K562 (cell line): ENCODE data around the gene DCPS. TPM values are rescaled to one million over a fixed set of nuclear protein-coding genes. Genes with fewer than 3 reads are reported as not detected.

Experiments
- FOXJ3 ChIP-seq: sonication (generic); formaldehyde crosslinking; IDR thresholded peaks from 2 replicates; pipeline ENCODE4 v1.4.0; 2020; ENCODE audit warnings: mild to moderate bottlenecking, missing genetic modification reagents
- GATAD2B ChIP-seq: fragments of 450-650 bp; IDR thresholded peaks from 2 replicates; pipeline ENCODE4 v1.6.1; 2017; ENCODE audit warnings: mild to moderate bottlenecking, borderline replicate concordance
- HNRNPUL1 ChIP-seq: fragments of 200-400 bp; formaldehyde crosslinking; IDR thresholded peaks from 2 replicates; pipeline ENCODE4 v1.6.1; 2017; ENCODE audit warnings: low read length
- ZBTB7A ChIP-seq: IDR thresholded peaks from 2 replicates; pipeline ENCODE4 v1.6.1; 2011; ENCODE audit warnings: low read depth, mild to moderate bottlenecking, low read length, moderate library complexity, borderline replicate concordance; ENCODE audit not compliant: control insufficient read depth
- polyA plus RNA-seq, 8 experiments: library from polyadenylated mRNA; depleted of rRNA in 4 of 8; stranded (reverse) in 5 of 8; unstranded in 3 of 8; fragments of >200 nt; fragmentation: Nextera tagmentation in 2 of 8; fragmentation: Illumina TruSeq in 1 of 8; extraction: Ambion mirVana in 2 of 8; extraction: Trizol in 1 of 8; gene quantifications; 2 replicates each; pipeline versions ENCODE4 v1.2.1 to v1.2.3, GENCODE V29; 2011 to 2014; ENCODE audit warnings: inconsistent platforms in 1 of 8, missing spikeins in 1 of 8
- total RNA-seq, 7 experiments: library from RNA; depleted of rRNA in 6 of 7; stranded (reverse); fragments of >200 nt in 6 of 7; fragmentation: Illumina TruSeq in 2 of 7; extraction: Trizol in 2 of 7; gene quantifications; 2 replicates each; pipeline versions ENCODE4 v1.2.1 to v1.2.3, GENCODE V29; 2011 to 2021; ENCODE audit warnings: low replicate concordance in 1 of 7
- TF ChIP-seq, protein P1 (sequence below), 2 experiments: fragments of 150-350 bp in 1 of 2; IDR thresholded peaks; 2 replicates each; pipeline ENCODE4 v1.6.1; 2012 to 2016; ENCODE audit warnings: low read depth in 2 of 2, low read length in 2 of 2, mild to moderate bottlenecking in 1 of 2, moderate library complexity in 1 of 2
- TF ChIP-seq, protein P2 (sequence below), 2 experiments: IDR thresholded peaks; 2 replicates each; pipeline ENCODE4 v1.6.1; 2011; ENCODE audit warnings: borderline replicate concordance in 1 of 2, control low read depth in 1 of 2, low read depth in 1 of 2, low read length in 1 of 2, mild to moderate bottlenecking in 1 of 2, mixed read lengths in 1 of 2, moderate library complexity in 1 of 2; ENCODE audit not compliant: insufficient read depth in 1 of 2, insufficient read length in 1 of 2, poor library complexity in 1 of 2, severe bottlenecking in 1 of 2; ENCODE audit errors: extremely low read depth in 1 of 2

Gene DCPS
- total and polyA plus RNA-seq, 9 of the 15 experiments (the other 6 are each of a cell fraction or from before 2014, with no cell fraction given), result 8.7 to 38.1 (median 17.9) TPM

DNA sequence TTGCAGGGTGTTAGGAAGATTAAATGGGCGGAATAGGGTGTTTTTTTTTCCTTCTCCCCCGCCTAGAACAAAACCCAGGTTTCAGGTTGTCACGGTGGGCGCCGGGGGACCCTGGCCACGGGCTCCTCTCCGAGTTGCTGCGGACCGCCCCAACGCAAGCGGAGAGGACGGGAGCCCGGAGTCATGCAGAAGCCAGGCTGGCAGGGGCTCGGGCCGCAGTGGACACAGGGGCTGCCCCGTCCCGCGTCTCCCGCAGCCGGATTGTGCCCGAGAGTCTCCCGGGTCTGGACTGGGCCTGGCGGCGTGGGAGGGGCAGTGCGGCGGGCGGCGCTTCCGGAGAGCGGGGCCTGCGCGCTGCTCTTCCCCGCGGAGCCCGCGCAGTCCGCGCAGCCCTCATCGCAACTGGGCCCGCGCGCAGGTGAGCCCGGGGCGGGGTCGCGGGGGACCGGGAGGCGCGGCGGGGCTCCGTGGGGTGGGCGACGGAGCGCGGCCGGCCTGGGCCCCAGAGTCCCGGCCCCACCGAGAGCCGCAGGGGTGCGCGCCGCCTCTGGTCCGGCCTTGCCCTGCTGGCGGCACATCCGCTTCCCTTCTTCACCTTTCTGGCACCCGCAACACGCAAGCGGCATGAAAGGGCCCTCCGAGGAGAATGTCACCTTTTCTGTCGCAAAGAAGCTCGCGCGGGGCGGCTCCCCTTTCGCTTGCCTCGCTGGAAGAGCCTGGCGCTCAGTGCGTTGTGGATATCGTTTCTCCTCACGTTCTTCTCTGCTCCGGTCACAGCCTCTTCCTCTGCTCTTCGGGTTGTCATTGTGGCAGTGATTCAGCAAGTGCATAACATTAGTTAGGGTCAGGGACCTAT lies 20.9 kb upstream of the DCPS start, which contains the start of gene TIRAP (continued):
- TF ChIP-seq, protein P1, sequence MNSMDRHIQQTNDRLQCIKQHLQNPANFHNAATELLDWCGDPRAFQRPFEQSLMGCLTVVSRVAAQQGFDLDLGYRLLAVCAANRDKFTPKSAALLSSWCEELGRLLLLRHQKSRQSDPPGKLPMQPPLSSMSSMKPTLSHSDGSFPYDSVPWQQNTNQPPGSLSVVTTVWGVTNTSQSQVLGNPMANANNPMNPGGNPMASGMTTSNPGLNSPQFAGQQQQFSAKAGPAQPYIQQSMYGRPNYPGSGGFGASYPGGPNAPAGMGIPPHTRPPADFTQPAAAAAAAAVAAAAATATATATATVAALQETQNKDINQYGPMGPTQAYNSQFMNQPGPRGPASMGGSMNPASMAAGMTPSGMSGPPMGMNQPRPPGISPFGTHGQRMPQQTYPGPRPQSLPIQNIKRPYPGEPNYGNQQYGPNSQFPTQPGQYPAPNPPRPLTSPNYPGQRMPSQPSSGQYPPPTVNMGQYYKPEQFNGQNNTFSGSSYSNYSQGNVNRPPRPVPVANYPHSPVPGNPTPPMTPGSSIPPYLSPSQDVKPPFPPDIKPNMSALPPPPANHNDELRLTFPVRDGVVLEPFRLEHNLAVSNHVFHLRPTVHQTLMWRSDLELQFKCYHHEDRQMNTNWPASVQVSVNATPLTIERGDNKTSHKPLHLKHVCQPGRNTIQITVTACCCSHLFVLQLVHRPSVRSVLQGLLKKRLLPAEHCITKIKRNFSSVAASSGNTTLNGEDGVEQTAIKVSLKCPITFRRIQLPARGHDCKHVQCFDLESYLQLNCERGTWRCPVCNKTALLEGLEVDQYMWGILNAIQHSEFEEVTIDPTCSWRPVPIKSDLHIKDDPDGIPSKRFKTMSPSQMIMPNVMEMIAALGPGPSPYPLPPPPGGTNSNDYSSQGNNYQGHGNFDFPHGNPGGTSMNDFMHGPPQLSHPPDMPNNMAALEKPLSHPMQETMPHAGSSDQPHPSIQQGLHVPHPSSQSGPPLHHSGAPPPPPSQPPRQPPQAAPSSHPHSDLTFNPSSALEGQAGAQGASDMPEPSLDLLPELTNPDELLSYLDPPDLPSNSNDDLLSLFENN (IDR thresholded peaks at IDR 0.05; ENCODE audit: low read depth in 2 of 2, low read length in 2 of 2), result no peak
- TF ChIP-seq, protein P2, sequence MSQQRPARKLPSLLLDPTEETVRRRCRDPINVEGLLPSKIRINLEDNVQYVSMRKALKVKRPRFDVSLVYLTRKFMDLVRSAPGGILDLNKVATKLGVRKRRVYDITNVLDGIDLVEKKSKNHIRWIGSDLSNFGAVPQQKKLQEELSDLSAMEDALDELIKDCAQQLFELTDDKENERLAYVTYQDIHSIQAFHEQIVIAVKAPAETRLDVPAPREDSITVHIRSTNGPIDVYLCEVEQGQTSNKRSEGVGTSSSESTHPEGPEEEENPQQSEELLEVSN (IDR thresholded peaks at IDR 0.05; ENCODE audit: borderline replicate concordance in 1 of 2, extremely low read depth in 1 of 2, insufficient read depth in 1 of 2, insufficient read length in 1 of 2, low read depth in 1 of 2, low read length in 1 of 2, poor library complexity in 1 of 2, severe bottlenecking in 1 of 2), result peak in 1 of 2 experiments; percentile 50
- no peak for TF ChIP-seq HNRNPUL1
- TF ChIP-seq GATAD2B, result peak; percentile 68
- no peak for TF ChIP-seq FOXJ3 (CRISPR knock-in tag)
- no peak for TF ChIP-seq ZBTB7A
